Mucosa of gallbladder (tissue), 1 donor: ENCODE results near the gene PAOX. TPM values are rescaled to one million over a fixed set of nuclear protein-coding genes. Genes with fewer than 3 reads are reported as not detected.

Source experiments
- DNase-seq: peaks from one replicate; pipeline ENCODE4 v3.0.0-alpha.2; 2020; ENCODE audit warnings: low spot score
- total RNA-seq: library from RNA; stranded (reverse); gene quantifications from one replicate; pipeline ENCODE4 v1.2.1, GENCODE V29; 2021
- donor health status: DM: no; HTN: no; CAD: no.

The PAOX gene
- 9.4 TPM for total RNA-seq

GRCh38 chr10:133379152-133379800 lies at the start of gene PAOX:
PAOX (plus strand) TSS chr10:133379262; CDS start chr10:133379317, 55 bp downstream.
- DNase-seq, result peak; percentile 66

GRCh38 chr10:133329491-133330202 lies 49.4 kb upstream of the PAOX start:
- peak; percentile 86 for DNase-seq

GRCh38 chr10:133332936-133333699 lies 45.9 kb upstream of the PAOX start:
- DNase-seq, result no peak

GRCh38 chr10:133334503-133335245 lies 44.4 kb upstream of the PAOX start:
- no peak for DNase-seq

- peak; percentile 60 for DNase-seq
Measured at GRCh38 chr10:133335246-133336117, 43.6 kb upstream of the PAOX start.

GRCh38 chr10:133336118-133336576 lies 42.9 kb upstream of the PAOX start:
- DNase-seq, result no peak

DNA sequence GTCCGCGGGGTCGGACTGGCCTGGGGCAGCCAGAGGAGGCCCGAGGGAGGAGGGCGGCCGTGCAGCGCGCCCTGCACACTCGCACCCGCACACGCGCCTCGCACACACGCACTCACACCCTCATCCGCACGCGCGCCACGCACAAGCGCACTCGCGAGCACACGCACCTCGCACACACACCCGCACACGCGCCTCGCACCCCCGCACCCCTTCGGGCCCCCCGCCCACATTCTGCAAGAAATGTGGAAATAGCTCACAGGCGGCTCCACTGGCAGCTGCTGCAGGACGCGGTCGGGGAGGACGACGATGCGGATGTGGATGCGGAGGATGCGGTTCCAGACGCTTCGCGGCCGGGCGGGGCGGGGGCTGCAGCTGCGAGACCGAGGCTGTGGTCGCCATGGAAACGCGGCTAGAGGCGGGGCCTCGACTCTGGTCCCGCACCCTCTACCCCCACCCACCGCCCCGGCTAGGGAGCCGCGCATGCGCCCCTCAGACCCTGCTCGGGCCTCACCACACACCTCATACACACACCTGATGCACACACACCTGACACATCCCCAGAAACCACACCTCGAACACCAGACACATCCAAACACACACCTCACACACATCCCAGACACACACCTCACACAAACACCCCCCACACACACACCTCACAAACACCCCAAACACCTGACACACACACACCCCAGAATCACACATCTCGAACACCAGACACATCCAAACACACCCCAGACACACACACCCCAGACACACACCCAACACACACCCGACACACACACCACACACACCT lies 42.3 kb upstream of the PAOX start, which contains the start of gene CALY:
Gene CALY, minus strand, starts transcription at position 320 of the 793 bp plus-strand sequence. CDS start 7,907 bp downstream, outside the sequence.
- DNase-seq, result peak; percentile 65

GRCh38 chr10:133337370-133337725 lies 41.7 kb upstream of the PAOX start:
- no peak for DNase-seq

DNA sequence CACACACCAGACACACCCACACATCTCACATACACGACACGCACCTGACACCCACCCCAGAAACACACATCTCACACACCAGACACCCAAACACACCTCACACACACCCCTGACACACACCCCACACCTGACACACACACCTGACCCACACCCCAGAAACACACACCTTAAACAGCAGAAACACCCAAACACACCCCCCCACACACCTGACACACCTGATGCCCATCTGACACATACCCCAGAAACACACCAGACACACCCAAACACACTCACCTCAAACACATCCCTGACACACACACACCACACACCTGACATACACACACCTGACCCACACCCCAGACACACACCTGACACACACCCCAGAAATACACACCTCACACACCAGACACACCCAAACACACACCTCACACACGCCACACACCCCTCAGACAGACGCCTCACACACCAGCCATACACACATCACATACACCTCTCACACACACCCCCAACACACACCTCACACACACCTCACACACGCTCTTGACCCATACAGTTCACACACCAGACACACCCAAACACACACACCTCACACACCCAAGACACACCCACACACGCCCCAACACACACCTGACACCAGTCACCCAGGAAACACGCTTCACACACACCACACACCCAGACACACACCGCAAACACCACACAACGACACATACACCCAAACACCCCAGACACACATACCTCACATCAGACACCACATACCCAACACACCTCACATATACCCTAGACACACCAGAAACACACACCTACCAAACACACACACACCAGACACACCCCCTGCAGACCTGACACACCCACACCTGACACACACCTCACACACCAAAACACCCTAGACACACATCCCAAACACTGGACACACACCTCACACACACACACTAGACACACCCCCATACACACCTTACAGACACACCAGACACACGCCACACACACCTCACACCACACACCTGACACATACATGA lies 40.7 kb upstream of the PAOX start:
- DNase-seq, result no peak

GRCh38 chr10:133339708-133340380 lies 39.2 kb upstream of the PAOX start:
- DNase-seq, result no peak

GRCh38 chr10:133341983-133342382 lies 37.1 kb upstream of the PAOX start:
- no peak for DNase-seq

DNA sequence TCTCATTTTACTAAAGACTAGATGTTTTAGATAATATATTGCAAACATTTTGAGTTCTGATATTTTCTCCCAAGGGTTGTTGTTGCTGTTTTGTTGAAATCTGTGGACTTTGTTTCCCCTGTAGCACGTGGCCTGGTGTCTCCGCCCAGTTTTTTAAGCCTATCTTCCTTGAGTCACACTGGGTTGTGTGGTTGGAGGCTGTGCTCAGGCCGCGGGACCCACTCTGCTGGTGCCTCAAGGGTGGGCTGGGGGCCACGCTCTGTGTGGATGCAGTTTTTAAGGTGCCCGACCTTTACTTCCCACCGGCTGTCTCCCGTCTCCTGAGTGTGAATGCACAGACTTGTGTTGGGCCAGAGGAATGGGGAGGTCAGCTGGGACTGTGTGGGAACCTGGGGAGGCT lies 36.1 kb upstream of the PAOX start:
- no peak for DNase-seq

GRCh38 chr10:133343558-133343957 lies 35.5 kb upstream of the PAOX start:
- no peak for DNase-seq

DNA sequence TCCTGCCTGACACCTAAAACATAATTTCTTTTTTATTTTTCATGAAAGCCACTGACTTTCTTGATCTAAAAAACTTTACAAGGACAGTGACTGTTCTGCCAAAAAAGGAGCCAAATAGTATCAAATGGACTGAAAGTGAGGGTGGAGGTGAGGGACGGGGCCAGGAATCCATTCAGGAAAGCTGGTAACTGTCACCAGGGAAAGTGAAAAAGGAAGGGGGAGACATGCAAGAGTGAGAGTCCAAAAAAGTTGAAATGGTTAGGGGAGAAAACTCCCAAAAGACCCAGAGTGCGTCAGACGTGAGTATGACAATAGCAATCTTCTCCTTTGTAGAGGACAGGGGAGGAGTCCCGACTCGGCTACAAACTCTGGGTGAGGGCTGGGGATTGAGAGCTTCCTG lies 34.8 kb upstream of the PAOX start:
- DNase-seq, result no peak

DNA sequence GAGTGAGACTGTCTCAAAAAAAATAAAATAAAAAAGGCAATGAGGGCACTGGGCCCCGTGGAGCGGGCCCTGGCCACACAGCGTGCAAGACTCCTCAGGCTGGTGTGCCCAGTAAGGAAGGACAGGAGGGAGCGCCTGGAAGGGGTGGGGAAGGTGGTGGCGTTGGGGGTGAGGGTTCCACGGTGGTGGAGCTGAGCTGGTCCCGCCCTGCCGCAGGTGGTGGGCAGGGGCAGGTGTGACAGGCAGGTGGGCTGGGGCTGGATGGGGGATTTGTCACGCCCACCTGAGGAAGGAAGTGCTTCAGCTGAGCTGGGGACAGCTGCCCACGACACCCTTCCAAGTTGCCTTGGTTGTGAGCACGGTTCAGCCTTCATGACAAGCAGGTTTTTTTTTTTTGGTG lies 32.6 kb upstream of the PAOX start:
- no peak for DNase-seq

GRCh38 chr10:133347710-133348517 lies 31.1 kb upstream of the PAOX start:
- DNase-seq, result no peak

- no peak for DNase-seq
Measured at GRCh38 chr10:133349160-133349568, 29.9 kb upstream of the PAOX start.
